Ovary (tissue), 3 donors: ENCODE results near the gene SLC25A15.

ENCODE experiments used
- CTCF ChIP-seq, 3 donors: fragments of 450-650 bp in 2 of 3; fragments of 200-600 bp in 1 of 3; IDR thresholded peaks; one replicate each; pipeline versions ENCODE4 v1.5.1 to v1.8.0; 2016 to 2022; ENCODE audit warnings: antibody characterized with exemption in 3 of 3, mild to moderate bottlenecking in 1 of 3
- EP300 ChIP-seq: sonication (generic); formaldehyde crosslinking; IDR thresholded peaks from one replicate; pipeline ENCODE4 v1.6.1; 2017; ENCODE audit warnings: antibody characterized with exemption
- POLR2A ChIP-seq: fragments of 450-650 bp; IDR thresholded peaks from one replicate; pipeline ENCODE4 v1.6.1; 2017; ENCODE audit warnings: antibody characterized with exemption, mild to moderate bottlenecking, moderate library complexity
- donor health status: DM: no; HTN: no; CAD: no.

DNA sequence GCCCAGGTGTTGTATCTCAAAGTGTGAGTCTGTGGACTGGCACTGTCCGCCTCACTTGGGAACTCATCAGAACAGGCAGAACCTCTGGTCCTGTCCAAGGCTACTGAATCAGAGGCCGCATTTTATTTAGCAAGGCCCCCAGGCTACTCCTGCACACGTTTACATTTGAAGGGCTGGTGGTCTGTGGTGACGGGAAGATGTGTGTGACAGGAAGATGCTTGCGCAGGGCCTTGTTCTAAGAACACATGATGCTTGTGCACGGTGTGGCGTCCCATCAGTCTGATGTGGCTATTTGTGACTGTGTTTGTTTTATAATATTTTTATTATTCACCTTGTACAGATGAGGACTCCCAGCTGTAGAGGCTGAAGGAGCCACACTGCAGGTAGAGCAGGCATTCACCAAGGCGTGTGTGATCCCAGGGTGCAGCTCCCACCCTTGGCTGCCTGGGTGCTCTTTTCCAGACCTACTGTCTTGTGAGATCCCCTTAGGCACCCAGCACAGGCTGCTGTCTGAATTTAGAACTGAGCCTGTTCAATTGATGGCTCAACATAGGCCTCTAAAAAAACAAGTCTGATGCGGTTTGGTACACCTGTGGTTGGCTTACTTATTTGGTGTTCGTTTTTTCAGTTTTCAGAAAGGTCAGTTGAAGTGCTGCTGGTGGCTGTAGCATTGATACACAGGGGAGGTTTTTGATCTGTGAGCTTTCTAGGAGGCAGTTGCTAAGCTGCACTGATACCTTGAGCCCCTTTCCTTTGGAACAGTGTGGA, 3.1 kb downstream of the SLC25A15 start:
- TF ChIP-seq POLR2A: no peak
- TF ChIP-seq CTCF (IDR thresholded peaks at IDR 0.05): no peak
- no peak for TF ChIP-seq EP300
